ENCODE measurements around the gene GYPE. TPM values are rescaled to one million over a fixed set of nuclear protein-coding genes. Genes with fewer than 3 reads are reported as not detected.
A peak's percentile ranks its signal among the peaks of the same experiment; 100 is the strongest.
"Not testable (repeated sequence)": the region's sequence is repeated elsewhere in the genome, so short reads cannot be mapped to it uniquely, and the experiment has no call there.

The GYPE gene
- total and polyA plus RNA-seq, 10 of the 15 experiments (the other 5 are each of a cell fraction or from before 2014, with no cell fraction given): 0.60 to 2.0 (median 0.85) TPM

DNA sequence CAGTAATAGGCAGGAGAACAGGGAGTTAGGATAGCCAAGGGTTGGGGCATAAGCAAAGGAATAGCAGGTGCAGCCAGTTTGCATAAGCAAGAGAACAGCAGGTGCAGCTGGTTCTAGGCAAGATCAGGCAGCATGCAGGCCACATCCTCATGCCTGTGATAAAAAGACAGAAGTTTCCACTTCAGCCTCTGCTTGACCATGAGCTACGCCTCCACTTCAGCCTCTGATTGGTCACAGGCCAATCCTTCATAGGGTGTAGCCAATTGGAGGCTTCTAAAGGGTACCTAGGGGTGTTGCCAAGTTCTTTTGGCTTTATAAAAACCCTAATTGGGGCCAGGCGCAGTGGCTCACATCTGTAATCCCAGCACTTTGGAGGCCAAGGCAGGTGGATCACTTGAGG lies 30.0 kb downstream of the GYPE start:
- H3K79me2 ChIP-seq (ENCODE audit: control insufficient read depth, insufficient read depth, low read length); CTCF ChIA-PET; FAIRE-seq; H3K4me2 ChIP-seq (ENCODE audit: control insufficient read depth, insufficient read depth); H3K9ac ChIP-seq (ENCODE audit: control insufficient read depth, insufficient read depth, low read length); H3K9me3 ChIP-seq (replicated peaks; ENCODE audit: control insufficient read depth, insufficient read depth, low read length); RAD21 ChIA-PET (ENCODE audit: unreplicated experiment); H3K36me3 ChIP-seq (ENCODE audit: control insufficient read depth in 2 of 2, insufficient read depth in 2 of 2, low read length in 1 of 2); H4K20me1 ChIP-seq (ENCODE audit: control insufficient read depth, insufficient read depth); intact Hi-C loops (cut with micrococcal nuclease; ENCODE audit: unreplicated experiment); H3K4me3 ChIP-seq; in situ Hi-C loops (cut with MboI); DNase-seq (ENCODE audit: low read depth, low spot score); H3K4me1 ChIP-seq (ENCODE audit: control insufficient read depth, insufficient read depth, low read length); H2AFZ ChIP-seq (ENCODE audit: control insufficient read depth, low read depth, low read length); POLR2A ChIA-PET; H3K27me3 ChIP-seq (replicated peaks in 1 of 2; ENCODE audit: control insufficient read depth in 2 of 2, insufficient read depth in 2 of 2, low read length in 1 of 2); SMC1A ChIA-PET (ENCODE audit: uncharacterized antibody, unreplicated experiment); H3K27ac ChIP-seq (ENCODE audit: control insufficient read depth, insufficient read depth); BruUV-seq (replicated peaks): not testable (repeated sequence)
- ATAC-seq: peak; percentile 55
- TF ChIP-seq, protein P1, sequence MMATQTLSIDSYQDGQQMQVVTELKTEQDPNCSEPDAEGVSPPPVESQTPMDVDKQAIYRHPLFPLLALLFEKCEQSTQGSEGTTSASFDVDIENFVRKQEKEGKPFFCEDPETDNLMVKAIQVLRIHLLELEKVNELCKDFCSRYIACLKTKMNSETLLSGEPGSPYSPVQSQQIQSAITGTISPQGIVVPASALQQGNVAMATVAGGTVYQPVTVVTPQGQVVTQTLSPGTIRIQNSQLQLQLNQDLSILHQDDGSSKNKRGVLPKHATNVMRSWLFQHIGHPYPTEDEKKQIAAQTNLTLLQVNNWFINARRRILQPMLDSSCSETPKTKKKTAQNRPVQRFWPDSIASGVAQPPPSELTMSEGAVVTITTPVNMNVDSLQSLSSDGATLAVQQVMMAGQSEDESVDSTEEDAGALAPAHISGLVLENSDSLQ (IDR thresholded peaks at IDR 0.05): peak; percentile 61
- WGBS (ENCODE audit: insufficient coverage, insufficient replicate concordance, low lambda C conversion rate, missing lambda C conversion rate): 45% methylated on average over 2 of the region's 2 CpGs

DNA sequence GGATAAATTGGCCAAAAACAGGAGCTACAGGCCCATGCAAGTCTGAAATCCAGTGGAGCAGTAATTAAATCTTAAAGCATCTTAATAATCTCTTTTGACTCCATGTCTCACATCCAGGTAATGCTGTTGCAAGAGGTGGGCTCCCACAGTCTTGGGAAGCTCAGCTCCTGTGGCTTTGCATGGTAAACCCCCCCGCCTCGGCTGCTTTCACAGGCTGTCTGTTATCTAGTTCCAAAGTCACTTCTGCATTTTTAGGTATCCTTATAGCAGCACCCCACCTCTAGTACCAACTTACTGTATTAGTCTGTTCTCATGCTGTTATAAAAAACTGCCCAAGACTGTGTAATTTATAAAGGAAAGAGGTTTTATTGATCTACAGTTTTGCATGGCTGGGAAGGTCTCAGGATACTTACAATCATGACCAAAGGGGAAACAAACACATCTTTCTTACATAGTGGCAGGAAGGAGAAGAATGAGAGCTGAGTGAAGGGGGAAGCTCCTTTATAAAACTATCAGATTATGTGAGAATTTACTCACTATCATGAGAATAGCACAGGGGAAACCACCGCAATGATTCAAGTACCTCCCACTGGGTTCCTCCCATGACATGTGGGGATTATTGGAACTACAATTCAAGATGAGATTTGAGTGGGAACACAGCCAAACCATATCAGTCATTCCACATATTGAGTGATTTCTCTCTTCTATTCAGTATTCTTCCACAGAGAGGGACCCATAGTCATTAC lies 34.7 kb downstream of the GYPE start:
- H3K4me3 ChIP-seq; in situ Hi-C loops (cut with MboI); CTCF ChIA-PET; H3K79me2 ChIP-seq (ENCODE audit: control insufficient read depth, insufficient read depth, low read length); BruUV-seq (replicated peaks); H3K4me2 ChIP-seq (ENCODE audit: control insufficient read depth, insufficient read depth); RAD21 ChIA-PET (ENCODE audit: unreplicated experiment); ATAC-seq; intact Hi-C loops (cut with micrococcal nuclease; ENCODE audit: unreplicated experiment); POLR2A ChIA-PET; H3K36me3 ChIP-seq (ENCODE audit: control insufficient read depth in 2 of 2, insufficient read depth in 2 of 2, low read length in 1 of 2); H3K27me3 ChIP-seq (replicated peaks in 1 of 2; ENCODE audit: control insufficient read depth in 2 of 2, insufficient read depth in 2 of 2, low read length in 1 of 2); H3K27ac ChIP-seq (ENCODE audit: control insufficient read depth, insufficient read depth); DNase-seq (ENCODE audit: low read depth, low spot score); H4K20me1 ChIP-seq (ENCODE audit: control insufficient read depth, insufficient read depth); SMC1A ChIA-PET (ENCODE audit: uncharacterized antibody, unreplicated experiment); H3K4me1 ChIP-seq (ENCODE audit: control insufficient read depth, insufficient read depth, low read length); H2AFZ ChIP-seq (ENCODE audit: control insufficient read depth, low read depth, low read length); H3K9me3 ChIP-seq (replicated peaks; ENCODE audit: control insufficient read depth, insufficient read depth, low read length); H3K9ac ChIP-seq (ENCODE audit: control insufficient read depth, insufficient read depth, low read length); FAIRE-seq: not testable (repeated sequence)
- 4% methylated on average over 2 of the region's 3 CpGs for WGBS (ENCODE audit: insufficient coverage, insufficient replicate concordance, low lambda C conversion rate, missing lambda C conversion rate)
- TF ChIP-seq SPI1 (IDR thresholded peaks at IDR 0.05; ENCODE audit: borderline replicate concordance, insufficient read depth, low read depth, low read length): peak; percentile 20; the same call in 1 of the 2 replicates

DNA sequence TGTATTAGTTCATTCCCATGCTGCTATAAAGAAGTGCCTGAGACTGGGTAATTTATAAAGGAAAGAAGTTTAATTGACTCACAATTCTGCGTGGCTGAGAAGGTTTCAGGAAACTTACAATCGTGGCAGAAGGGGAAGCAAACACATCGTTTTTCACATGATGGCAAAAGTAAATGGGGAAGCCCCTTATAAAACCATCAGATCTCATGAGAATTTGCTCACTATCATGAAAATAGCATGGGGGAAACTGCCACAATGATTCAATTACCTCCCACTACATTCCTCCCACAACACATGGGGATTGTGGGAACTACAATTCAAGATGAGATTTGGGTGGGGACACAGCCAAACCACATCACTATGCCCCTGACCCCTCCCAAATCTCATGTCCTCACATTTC lies 35.4 kb downstream of the GYPE start:
- H3K9me3 ChIP-seq (replicated peaks; ENCODE audit: control insufficient read depth, insufficient read depth, low read length); POLR2A ChIA-PET; CTCF ChIA-PET; H3K4me3 ChIP-seq; H2AFZ ChIP-seq (ENCODE audit: control insufficient read depth, low read depth, low read length); in situ Hi-C loops (cut with MboI); SMC1A ChIA-PET (ENCODE audit: uncharacterized antibody, unreplicated experiment); H3K4me1 ChIP-seq (ENCODE audit: control insufficient read depth, insufficient read depth, low read length); H4K20me1 ChIP-seq (ENCODE audit: control insufficient read depth, insufficient read depth); FAIRE-seq; RAD21 ChIA-PET (ENCODE audit: unreplicated experiment); intact Hi-C loops (cut with micrococcal nuclease; ENCODE audit: unreplicated experiment); DNase-seq (ENCODE audit: low read depth, low spot score); H3K27ac ChIP-seq (ENCODE audit: control insufficient read depth, insufficient read depth); H3K9ac ChIP-seq (ENCODE audit: control insufficient read depth, insufficient read depth, low read length); H3K36me3 ChIP-seq (ENCODE audit: control insufficient read depth in 2 of 2, insufficient read depth in 2 of 2, low read length in 1 of 2); ATAC-seq; H3K27me3 ChIP-seq (replicated peaks in 1 of 2; ENCODE audit: control insufficient read depth in 2 of 2, insufficient read depth in 2 of 2, low read length in 1 of 2); H3K79me2 ChIP-seq (ENCODE audit: control insufficient read depth, insufficient read depth, low read length); BruUV-seq (replicated peaks); H3K4me2 ChIP-seq (ENCODE audit: control insufficient read depth, insufficient read depth): not testable (repeated sequence)
- 4% methylated on average over 3 of the region's 3 CpGs for WGBS (ENCODE audit: insufficient coverage, insufficient replicate concordance, low lambda C conversion rate, missing lambda C conversion rate)

Data from GM12878 (cell line).